Measurements from ENCODE around the gene UNC5C. TPM values are rescaled to one million over a fixed set of nuclear protein-coding genes. Genes with fewer than 3 reads are reported as not detected.

UNC5C gene
- total and polyA plus RNA-seq, 10 of the 15 experiments (the other 5 are each of a cell fraction or from before 2014, with no cell fraction given) = 0.02 to 2.0 (median 0.15) TPM; not detected in 1

GRCh38 chr4:95411371-95412088 is 137.2 kb downstream of the UNC5C start:
- Histone ChIP-seq H3K4me2 (ENCODE audit: control insufficient read depth, insufficient read depth) (no peak overlapping the region), H3K36me3 (ENCODE audit: control insufficient read depth in 2 of 2, insufficient read depth in 2 of 2, low read length in 1 of 2) (no peaks in the 10 kb centered on the region), H3K9ac (ENCODE audit: control insufficient read depth, insufficient read depth, low read length) (no peak overlapping the region), H3K27ac (ENCODE audit: control insufficient read depth, insufficient read depth) (no peak overlapping the region), H3K4me3 (no peak overlapping the region), H3K9me3 (replicated peaks; ENCODE audit: control insufficient read depth, insufficient read depth, low read length) (no peaks in the 10 kb centered on the region), H3K79me2 (ENCODE audit: control insufficient read depth, insufficient read depth, low read length) (no peaks in the 10 kb centered on the region), H4K20me1 (ENCODE audit: control insufficient read depth, insufficient read depth) (no peaks in the 10 kb centered on the region), H2AFZ (ENCODE audit: control insufficient read depth, low read depth, low read length) (no peak overlapping the region), H3K27me3 (replicated peaks in 1 of 2; ENCODE audit: control insufficient read depth in 2 of 2, insufficient read depth in 2 of 2, low read length in 1 of 2) (no peaks in the 10 kb centered on the region), H3K4me1 (ENCODE audit: control insufficient read depth, insufficient read depth, low read length) (no peaks in the 10 kb centered on the region)
- 45% methylated on average over 4 of the region's 4 CpGs for WGBS (ENCODE audit: insufficient coverage, insufficient replicate concordance, low lambda C conversion rate, missing lambda C conversion rate)
- POLR2A ChIA-PET = no interaction called here
- FAIRE-seq (no peak), ATAC-seq (no peak), DNase-seq (ENCODE audit: low read depth, low spot score) (no peak)
- SMC1A ChIA-PET (ENCODE audit: uncharacterized antibody, unreplicated experiment) = no interaction called here
- intact Hi-C loops (cut with micrococcal nuclease; ENCODE audit: unreplicated experiment) (no loop called here), in situ Hi-C loops (cut with MboI) (no loop called here)
- TF ChIP-seq HDGF (IDR thresholded peaks at IDR 0.05) = no peak
- TF ChIP-seq POLR2A (IDR thresholded peaks at IDR 0.05; ENCODE audit: low read depth, low read length) = no peak
- TF ChIP-seq PAX8 (IDR thresholded peaks at IDR 0.05) = no peak
- TF ChIP-seq ASH2L (IDR thresholded peaks at IDR 0.05; ENCODE audit: borderline replicate concordance, low read depth) = no peak
- no peak for TF ChIP-seq CHD1 (IDR thresholded peaks at IDR 0.05; ENCODE audit: low read depth, low read length)
- TF ChIP-seq SMARCA5 (IDR thresholded peaks at IDR 0.05) = no peak
- no peak for TF ChIP-seq BACH1 (IDR thresholded peaks at IDR 0.05; ENCODE audit: borderline replicate concordance)
- no peak for TF ChIP-seq FOS (IDR thresholded peaks at IDR 0.05; ENCODE audit: borderline replicate concordance, extremely low read depth, insufficient read length)
- TF ChIP-seq HDAC2 (IDR thresholded peaks at IDR 0.05) = no peak
- TF ChIP-seq SREBF2 (IDR thresholded peaks at IDR 0.05; ENCODE audit: low read length) = no peak
- no peak for TF ChIP-seq SIN3A (IDR thresholded peaks at IDR 0.05; ENCODE audit: low read depth, low read length)
- no peak for TF ChIP-seq NKRF (conservative IDR thresholded peaks at IDR 0.05)
- no peak for TF ChIP-seq ZNF384 (IDR thresholded peaks at IDR 0.05; ENCODE audit: borderline replicate concordance, low read depth, low read length)
- no peak for TF ChIP-seq TCF3 (IDR thresholded peaks at IDR 0.05; ENCODE audit: borderline replicate concordance, insufficient read depth, low read depth, low read length)
- TF ChIP-seq CBFB (IDR thresholded peaks at IDR 0.05; ENCODE audit: low read depth) = no peak
- no peak for TF ChIP-seq TCF12 (IDR thresholded peaks at IDR 0.05; ENCODE audit: low read depth, low read length)
- TF ChIP-seq SP1 (IDR thresholded peaks at IDR 0.05; ENCODE audit: low read depth, low read length) = no peak
- no peak for TF ChIP-seq POLR2AphosphoS5 (IDR thresholded peaks at IDR 0.05; ENCODE audit: low read length)
- TF ChIP-seq YBX1 (IDR thresholded peaks at IDR 0.05) = no peak
- TF ChIP-seq ATF3 (IDR thresholded peaks at IDR 0.05; ENCODE audit: borderline replicate concordance, extremely low read depth, low read depth, low read length) = no peak
- CTCF ChIA-PET = no interaction called here
- BruUV-seq (replicated peaks) = no TSS peak
- RAD21 ChIA-PET (ENCODE audit: unreplicated experiment) = no interaction called here

Measured in GM12878 (cell line).